DMS79 (cell line): ENCODE data around the gene VPS54.

Experiments used
- DNase-seq: peaks from one replicate; lab custom pipeline; 2025; lab: John Stamatoyannopoulos, UW

Gene VPS54

DNA sequence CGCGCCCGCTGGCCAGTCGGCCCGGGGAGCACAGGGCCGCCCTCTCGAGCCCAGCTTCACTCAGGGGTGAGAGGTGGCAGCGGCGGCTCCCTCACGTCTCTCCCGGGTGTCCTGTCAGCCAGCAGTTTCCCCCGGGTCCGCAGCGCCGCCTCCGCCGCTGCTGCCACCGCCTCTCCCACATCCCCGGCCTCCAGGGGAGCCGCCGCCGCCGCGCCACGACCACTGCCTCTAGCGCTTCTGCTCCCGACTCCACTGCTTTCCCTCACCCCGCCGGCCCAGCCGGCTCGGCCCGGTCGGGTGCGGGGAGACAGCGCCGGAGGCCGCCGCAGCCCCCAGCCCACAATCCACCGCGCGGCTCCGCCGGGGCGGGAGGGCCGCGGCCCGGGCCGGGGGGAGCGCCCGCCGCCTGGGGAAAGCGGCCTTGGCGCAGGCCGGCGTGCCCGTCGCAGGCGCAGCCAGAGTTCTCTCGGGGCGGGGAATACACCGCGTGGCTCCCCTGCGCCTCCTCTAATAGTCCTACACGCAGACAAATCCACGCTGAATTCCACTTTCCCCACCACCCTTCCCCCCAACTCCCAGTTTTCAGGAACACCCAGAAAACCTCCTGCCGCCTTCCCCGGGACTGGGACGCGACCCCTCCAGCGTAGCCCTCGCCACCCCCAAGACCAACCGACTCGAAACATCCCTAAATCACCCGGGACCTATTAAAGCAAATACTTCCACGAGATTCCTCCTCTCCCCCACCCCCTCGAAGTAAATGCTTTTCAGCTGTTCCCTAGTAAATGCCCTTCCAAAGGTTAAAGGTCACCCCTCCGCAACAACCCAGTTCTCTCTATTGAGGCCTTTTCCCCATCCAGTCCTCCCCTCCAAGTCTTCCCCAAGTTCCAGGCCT lies at the start of gene VPS54:
Gene VPS54 (minus strand): TSS at position 346 of the 892 bp plus-strand sequence. CDS start 35,429 bp downstream, outside the sequence.
- DNase-seq: no peak

- DNase-seq: no peak
Observed at GRCh38 chr2:64067326-64067725, 48.1 kb upstream of the VPS54 start.

DNA sequence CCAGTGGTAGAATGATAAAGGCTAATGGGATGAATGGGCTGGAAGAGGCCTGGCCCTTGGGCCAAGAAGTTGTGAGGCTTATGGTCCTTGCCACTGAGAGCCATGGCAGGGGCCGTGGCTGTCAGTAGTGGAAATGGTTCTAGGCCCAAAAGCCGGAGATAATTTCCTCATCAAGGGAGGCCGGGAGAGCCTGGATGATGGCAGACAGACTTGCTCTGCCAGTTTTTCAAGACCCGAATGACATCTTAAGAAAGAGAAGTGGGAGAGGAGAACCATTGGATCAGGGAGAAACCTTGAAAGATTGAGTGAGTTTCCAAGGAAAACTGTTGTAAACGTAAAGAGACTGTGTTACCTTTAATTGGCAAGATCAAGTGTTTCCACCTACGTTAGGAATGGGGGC lies 46.3 kb upstream of the VPS54 start:
- no peak for DNase-seq

- no peak for DNase-seq
Observed at GRCh38 chr2:64063924-64064331, 44.7 kb upstream of the VPS54 start.

- DNase-seq: no peak
Observed at GRCh38 chr2:64063454-64063853, 44.2 kb upstream of the VPS54 start.

DNA sequence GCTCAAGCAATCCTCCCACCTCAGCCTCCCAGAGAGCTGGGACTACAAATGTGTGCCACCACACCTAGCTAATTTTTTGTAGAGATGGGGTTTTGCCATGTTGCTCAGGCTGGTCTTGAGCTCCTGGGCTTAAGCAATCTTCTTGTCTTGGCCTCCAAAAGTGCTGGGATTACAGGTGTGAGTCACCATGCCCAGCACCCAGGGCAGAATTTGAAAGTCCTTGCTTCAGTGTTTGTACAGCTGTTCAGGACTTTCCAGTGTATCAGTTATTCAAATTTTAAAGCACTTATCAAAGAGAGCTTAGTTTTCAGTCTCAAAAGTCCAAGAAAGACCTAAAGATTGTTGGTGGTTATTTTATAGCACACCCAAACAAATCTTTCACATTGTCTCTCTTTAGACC lies 43.6 kb upstream of the VPS54 start:
- no peak for DNase-seq

DNA sequence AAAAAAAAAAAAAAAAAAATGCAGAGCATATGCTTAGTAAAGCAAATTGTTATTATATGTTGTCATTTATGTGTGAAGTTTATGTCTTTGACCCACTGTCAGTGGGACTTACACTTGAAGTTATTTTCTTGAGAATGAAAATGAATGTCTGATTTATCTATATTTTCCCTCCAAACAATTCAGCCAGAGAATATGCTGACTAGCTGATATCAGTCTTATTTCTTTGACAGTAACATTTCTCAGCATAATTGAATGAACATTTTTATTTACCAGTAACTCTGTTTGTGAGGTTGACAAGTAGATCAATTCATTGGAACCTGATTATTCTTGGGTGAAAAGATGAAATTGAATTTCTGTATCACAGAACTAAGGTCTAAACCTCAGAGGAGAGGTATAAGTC lies 40.0 kb upstream of the VPS54 start:
- no peak for DNase-seq

DNA sequence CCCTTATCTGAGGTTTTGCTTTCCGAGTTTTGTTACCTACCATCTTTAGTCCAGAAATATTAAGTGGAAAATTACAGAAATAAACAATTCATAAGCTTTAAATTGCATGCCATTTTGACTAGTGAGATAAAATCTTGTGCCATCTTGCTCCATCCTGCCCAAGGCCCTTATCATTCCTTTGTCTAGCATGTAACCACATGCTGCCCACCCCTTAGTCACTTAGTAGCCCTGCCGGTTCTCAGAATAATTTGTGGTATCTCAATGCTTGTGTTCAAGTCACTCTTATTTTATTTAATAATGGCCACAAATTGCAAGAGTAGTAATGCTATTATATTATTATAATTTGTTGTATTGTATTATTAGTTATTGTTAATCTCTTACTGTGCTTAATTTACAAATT lies 36.8 kb upstream of the VPS54 start:
- DNase-seq: peak; percentile 12

- peak; percentile 40 for DNase-seq
Observed at GRCh38 chr2:64054161-64054915, 35.1 kb upstream of the VPS54 start.

DNA sequence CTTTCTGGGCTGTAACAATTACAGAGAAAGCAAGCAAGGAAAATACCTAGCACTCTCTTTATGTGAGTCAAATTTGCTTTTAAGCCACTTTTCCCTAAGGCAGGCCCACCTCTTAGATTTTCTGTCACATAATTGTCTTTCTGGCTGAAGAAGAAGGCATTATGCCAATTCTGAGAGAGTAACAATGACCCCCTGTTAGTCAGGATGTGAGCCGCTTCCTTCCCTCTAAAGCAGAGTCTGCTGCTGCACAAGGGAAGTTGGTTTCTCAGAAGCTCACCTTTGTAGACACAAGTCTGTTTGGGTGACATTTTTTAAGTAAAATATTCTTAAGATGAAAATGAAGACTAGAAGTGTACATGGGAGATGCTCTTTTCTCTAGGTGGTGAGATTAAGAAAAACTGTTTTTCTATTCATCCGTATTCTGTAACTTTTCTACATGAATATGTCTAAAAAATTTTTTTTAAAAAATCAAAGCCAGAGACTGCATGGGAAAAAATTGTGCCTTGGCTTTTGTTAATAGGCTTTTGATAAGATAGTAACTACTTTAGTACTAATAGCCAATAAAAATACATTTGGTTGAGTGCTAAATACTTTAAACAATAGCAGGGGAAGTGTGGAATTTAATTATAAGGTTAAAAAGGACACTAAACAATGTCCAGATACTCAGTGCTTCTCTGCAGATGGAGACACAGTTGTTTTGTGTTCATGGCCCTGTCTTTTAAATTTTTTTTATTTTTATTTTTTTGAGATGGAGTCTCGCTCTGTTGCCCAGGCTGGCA lies 33.4 kb upstream of the VPS54 start:
- DNase-seq: no peak

DNA sequence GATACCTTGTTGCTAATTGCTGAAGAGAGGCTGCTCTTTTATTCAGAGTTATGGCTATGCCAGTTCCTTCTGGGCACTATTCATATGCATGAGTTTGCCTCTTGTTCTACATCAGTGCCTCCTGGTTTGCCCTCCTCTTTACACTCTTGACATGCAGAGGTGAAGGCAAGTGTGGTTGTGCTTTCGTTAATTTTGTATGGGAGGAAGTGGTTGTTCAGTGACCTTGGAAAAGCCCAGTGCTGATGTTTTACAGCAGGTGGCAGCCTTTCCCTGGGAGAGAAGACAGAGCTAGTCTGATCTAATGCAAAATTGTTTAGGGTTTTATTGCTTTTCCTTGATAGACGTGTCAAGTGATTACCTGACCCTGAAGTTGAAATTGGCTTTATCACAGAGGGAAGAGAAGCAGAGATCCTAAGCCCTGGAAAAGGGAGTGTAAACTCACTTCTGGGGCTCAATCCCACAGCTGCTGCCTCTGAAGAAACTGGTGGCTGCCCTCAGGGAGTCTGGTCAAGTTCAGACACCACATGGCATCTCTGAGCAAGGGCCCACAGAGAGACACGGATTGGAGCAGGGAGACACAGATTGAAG lies 30.5 kb upstream of the VPS54 start:
- DNase-seq: peak; percentile 77

- DNase-seq: no peak
Observed at GRCh38 chr2:64045938-64046337, 26.7 kb upstream of the VPS54 start.

GRCh38 chr2:64040161-64040560 lies 20.9 kb upstream of the VPS54 start:
- DNase-seq: no peak

GRCh38 chr2:64036034-64036705 lies 16.9 kb upstream of the VPS54 start:
- DNase-seq: no peak

DNA sequence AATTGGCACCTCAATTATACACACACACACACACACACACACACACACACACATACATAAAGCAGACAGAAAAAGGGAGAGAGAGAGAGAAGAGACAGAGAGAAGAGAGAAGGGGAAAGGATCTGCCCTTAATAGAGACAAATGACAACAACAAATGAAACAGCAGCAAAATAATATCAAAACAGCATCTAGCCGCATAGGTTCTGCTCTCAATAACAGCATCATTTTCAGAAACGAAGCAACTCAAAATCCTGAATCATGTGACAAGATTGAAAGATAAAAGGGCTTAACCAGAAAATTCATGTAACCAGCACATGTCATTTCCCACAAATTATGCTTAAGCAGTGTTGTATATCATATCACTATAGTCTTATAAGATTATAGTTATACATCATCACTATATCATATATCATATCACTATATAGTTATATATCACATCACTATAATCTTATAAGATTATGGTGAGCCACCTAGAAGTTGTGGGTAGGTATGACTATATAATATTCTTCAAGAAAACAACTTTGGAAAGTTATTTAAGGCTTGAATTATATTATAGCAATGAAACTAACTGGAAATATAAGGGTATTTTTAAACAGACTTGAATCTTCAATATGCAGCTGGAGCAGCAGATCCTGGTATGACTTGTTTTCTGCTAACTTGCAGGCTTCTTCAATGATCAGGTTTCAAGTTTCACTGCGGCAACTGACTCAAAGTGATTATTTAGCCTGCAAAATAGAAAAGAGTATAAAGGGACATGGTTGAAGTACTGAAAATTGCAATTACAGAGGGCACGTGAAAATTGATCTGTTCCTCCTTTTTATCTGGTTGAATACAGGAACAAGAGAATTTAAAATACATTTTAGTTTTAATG lies 16.1 kb upstream of the VPS54 start:
- no peak for DNase-seq

- peak; percentile 54 for DNase-seq
Observed at GRCh38 chr2:64029116-64029665, 10.0 kb upstream of the VPS54 start.

- DNase-seq: no peak
Observed at GRCh38 chr2:64025741-64026140, 6.5 kb upstream of the VPS54 start.

DNA sequence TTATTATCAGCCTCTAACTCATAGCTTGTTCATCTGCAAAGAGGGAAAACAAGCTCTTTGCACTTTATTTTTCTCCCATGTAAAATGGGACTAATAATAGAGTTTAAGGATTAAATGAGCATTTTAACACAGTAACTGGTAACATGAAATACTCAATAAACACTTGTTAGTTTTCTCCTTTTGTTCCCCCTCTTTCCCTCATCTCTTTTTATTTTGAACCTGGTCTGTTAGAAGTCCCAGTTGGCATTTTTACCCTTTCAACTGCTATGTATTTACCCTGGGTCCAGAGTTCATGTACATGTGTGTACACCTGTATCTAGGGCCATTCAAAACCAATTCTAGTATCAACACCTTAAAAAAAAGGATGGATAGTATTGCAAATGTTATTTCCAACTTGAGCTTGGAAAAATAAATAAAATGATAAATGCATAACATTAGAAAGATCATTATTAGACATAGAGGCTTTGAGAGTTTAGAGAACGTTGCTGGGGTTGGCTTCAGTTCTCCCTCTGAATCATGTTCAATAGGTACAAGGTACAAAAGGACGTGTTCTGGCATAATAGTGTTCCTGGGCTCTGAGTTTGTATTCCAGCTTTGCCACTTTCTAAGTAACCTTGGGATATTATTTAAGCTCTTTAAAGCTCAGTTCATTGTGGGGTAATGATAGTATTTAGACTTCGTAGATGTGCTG lies 5.2 kb upstream of the VPS54 start:
- no peak for DNase-seq

- no peak for DNase-seq
Observed at GRCh38 chr2:64023485-64024258, 4.4 kb upstream of the VPS54 start.
